CMK (cell line): ENCODE data around the gene C15orf39.
"Not testable (repeated sequence)": the region's sequence is repeated elsewhere in the genome, so short reads cannot be mapped to it uniquely, and the experiment has no call there.

Experiments
- DNase-seq: peaks from one replicate; pipeline ENCODE4 v3.0.0-alpha.2; 2010; ENCODE audit warnings: low read depth

C15orf39 gene

GRCh38 chr15:75201616-75202250 is at the start of gene C15orf39:
TSS of gene C15orf39 (plus strand) at chr15:75201882. CDS start at chr15:75206049, 4,167 bp downstream.
- DNase-seq, result peak; percentile 80

GRCh38 chr15:75152382-75153079 is 49.2 kb upstream of the C15orf39 start:
- DNase-seq, result no peak

GRCh38 chr15:75153087-75153486 is 48.6 kb upstream of the C15orf39 start:
- peak; percentile 100 for DNase-seq

- DNase-seq, result peak; percentile 90
Measured at GRCh38 chr15:75153565-75154276, 48.0 kb upstream of the C15orf39 start.

DNA sequence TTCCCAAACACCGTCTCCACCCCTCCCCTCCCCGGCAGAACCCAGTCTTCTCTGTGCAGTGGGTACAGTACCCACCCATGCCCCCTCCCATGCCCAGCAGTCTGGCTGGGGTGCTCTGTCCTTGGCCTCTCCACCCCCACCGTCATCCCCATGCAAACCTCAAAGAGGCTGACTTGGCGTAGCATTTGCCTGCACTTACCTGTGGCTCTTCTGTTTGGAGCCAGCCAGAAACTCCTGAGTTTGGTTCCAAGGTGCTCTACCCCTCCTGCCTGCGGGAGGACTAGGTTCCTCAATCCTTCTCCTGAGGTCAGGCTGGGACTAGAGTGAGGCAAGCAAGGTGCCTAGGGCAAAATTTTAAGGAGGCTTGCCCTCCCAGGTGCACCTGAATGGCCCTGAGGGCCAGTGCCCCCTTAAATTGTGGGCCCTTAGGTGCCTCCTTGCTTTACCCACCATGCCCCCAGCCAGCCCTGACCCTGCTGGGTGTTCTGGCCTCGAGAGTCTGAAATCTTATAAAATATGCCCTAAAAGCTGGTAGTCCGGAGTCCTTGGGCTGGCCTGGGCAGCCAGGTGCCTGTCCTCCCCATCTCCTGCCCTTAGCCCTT is 47.1 kb upstream of the C15orf39 start:
- DNase-seq, result no peak

DNA sequence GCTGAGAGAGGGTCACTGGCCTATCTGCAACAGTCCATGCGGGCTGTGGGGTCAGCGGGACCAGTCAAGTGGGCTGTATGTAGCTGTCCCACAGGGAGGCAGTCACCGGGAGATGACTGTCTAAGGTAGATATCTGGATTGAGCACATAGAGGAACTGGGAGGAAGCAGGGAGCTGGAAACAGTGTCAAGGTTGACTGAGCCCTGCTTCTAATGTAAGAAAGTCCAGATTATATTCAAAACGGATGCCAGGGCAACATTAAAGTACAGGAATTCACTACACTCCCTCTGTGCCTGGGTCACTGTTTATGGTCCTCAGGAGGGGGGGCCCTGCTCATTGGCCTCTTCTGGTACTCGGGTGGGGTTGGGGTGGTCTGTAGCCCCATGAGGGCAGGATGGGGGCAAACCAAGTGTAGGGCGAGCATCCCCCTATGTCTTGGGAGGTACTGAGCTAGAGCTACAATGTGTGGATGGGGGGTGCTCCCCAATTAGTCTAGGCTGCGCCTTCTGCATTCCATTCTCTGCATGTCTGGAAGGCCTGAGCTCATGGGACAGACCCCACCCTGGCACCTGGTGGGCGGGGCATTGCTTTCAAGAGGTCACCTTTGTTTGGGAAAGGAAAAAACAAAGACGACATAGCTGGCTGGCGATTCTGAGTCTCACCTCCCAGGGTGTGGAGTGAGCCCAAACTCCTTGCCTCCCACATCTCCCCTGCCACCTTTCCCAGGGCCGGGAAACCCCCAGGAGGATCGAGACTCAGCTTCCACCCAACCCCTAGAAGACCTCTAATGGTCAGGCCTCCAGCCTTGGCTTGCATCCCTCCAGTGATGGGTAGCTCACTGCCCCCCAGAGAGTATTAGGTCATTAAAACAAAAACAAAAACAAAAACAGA is 45.1 kb upstream of the C15orf39 start:
- no peak for DNase-seq

DNA sequence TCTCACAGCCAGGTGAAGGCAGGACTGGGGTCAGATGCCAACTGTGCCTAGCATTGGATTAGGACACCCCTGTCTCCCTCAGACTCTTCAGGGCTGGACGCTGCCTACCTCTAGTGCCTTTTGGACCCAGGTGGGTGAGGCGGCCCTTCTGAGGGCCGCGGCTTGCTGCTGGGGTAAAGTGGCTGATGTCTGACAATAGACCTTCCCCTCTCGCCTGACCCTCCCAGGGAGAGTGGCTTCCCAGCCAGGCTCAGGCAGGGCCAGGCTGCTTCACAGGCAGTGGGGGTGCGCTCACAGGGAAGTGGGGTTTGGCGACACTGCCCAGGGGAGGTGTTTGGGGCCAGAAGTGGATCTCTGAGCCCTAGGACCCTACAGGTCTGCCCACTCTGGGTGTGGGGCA is 43.3 kb upstream of the C15orf39 start:
- DNase-seq, result no peak

- DNase-seq, result no peak
Measured at GRCh38 chr15:75159244-75159643, 42.4 kb upstream of the C15orf39 start.

DNA sequence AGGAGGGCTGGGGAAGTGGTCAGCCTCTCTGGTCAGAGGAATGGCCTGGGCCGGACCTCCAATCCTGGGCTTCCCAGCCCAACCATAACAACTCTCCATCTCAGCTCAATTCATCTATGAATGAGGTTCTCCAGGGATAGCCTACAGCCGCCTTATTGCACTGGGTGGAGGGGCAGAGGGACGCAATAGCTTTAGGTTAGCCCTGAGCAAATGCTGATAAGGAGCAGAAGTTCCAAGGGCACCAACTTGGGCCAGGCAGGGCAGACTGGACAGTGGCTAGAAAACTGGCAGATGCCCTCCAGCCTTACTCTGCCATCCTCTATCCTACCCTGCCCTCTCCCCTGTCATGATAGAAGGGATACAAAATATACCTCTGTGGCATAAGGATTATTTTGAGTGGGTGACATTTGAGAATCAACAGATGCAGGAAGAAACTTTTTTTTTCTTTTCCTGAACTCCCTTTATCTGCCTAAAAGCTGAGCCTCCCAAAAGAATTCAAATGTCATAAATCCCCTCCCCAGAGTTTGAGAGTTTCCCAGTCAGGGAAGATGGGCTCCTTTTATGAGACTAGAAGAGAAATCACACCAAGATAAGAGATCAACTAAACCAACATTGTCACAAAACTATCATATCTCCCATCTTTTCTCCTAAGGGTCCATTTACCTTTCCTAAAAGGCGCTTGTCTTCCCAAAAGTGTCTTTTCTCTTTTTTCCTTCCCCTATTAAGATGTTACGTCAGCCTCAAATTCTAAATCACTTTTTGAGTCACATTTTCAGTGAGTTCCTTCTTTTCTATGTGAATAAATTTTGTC is 40.4 kb upstream of the C15orf39 start:
- DNase-seq, result no peak

DNA sequence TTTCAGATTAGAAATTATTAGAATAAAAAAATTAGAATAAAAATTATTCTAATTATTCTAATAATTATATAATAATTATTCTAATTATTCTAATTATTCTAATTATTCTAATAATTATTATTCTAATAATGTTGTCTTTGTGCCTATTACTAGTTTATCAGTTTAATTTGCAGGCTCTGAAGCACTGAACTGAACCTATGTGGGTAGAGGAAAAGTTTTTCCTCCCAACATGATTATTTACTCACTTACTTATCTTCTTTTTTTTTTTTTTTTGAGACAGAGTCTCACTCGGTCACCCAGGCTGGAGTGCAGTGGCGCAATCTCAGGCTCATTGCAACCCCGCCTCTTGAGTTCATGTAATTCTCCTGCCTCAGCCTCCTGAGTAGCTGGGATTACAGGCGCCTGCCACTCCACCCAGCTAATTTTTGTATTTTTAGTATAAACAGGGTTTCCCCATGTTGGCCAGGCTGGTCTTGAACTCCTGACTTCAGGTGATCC is 39.7 kb upstream of the C15orf39 start:
- DNase-seq, result no peak

GRCh38 chr15:75163150-75163564 is 38.5 kb upstream of the C15orf39 start:
- DNase-seq, result peak; percentile 92

GRCh38 chr15:75164625-75165350 is 36.9 kb upstream of the C15orf39 start:
- no peak for DNase-seq

- not testable (repeated sequence) for DNase-seq
Measured at GRCh38 chr15:75166489-75167063, 35.1 kb upstream of the C15orf39 start.

- DNase-seq, result no peak
Measured at GRCh38 chr15:75167588-75168350, 33.9 kb upstream of the C15orf39 start.

GRCh38 chr15:75168374-75168773 is 33.3 kb upstream of the C15orf39 start:
- DNase-seq, result no peak

DNA sequence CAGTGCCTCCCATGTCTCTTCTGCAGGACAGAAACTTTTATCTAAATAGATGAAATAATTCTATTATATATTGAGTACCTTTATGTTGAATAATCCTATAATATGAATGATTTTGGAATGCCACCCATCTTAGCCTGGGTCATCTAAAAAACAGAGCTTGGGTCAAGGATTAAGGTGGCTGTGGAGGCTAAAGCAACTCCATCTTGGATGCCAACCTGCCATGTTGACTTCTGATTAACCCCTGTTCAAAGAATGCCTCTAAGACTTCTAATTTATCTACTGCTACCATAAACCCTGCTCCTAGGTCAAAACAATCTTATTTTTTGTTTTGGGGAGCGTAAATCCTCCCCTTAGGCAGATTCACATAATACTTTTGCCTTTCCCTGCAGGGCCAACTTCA is 31.5 kb upstream of the C15orf39 start:
- no peak for DNase-seq

- no peak for DNase-seq
Measured at GRCh38 chr15:75170711-75171341, 30.9 kb upstream of the C15orf39 start.

GRCh38 chr15:75171408-75171807 is 30.3 kb upstream of the C15orf39 start:
- peak; percentile 81 for DNase-seq
